Measurements from ENCODE around the gene DAGLB.
"Not testable (repeated sequence)": the region's sequence is repeated elsewhere in the genome, so short reads cannot be mapped to it uniquely, and the experiment has no call there.

DAGLB gene

DNA sequence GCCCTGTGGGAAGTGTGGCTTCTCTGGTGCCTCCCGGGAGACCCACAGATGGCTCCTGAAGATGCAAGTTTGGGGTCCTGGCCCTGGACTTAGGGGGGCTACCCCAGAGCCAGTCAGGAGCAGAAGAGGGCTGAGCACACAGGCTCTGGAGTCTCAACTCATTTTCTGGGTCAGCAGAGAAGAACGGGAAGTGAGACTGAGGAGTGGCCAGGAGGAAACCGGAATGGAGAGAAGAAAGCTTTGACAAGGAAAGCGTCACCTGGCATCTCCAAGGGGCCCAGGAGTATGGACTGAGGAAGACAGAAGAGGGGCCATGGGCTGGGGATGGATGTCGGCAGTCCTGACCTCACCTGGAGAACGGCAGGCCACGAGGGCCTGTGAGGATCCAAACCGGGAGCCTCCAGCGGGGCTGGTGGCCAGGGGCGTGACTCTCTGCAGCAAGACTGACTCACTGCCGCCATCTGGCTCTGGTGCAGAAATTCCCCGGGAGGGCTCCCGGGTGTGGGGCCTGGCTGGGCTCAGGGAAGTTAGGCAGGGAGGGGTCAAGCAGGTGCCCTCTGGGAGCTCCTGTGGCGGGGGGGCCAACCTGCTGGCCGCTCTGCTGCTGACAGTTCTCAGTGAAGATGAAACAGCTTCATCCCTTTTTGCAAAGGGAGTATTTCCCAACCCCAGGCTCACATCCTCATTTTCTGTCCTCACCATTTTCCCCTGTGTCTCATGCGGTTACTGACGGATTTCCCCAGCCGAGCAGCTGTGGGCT, 23.6 kb downstream of the DAGLB start:
- no peak for DNase-seq

DNA sequence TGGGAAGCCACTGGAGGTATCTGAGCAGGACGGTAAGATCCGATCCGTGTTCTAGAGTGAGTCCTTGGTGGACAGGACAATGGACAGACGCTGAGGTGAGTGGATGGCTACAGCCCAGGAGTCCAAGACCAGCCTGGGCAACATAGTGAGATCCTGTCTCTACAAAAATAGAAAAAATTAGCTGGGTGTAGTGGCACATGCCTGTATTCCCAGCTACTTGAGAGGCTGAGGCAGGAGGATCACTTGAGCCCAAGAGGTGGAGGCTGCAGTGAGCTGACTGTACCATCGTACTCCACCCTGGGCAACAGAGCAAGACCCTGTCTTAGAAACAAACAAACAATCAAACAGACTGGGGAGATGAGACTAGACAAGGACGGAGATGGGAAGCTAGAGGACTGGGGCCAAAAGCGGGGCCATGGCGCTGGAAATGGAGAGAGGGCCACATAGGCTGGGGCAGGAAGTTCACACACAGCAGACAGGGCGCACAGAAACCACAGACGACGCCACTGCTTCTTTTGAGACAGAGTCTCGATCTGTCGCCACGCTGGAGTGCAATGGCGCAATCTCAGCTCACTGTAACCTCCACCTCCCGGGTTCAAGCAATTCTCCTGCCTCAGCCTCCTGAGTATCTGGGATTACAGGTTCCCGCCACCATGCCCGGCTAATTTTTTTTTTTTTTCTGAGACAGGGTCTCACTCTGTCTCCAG, 24.7 kb downstream of the DAGLB start:
- DNase-seq: no peak

DNA sequence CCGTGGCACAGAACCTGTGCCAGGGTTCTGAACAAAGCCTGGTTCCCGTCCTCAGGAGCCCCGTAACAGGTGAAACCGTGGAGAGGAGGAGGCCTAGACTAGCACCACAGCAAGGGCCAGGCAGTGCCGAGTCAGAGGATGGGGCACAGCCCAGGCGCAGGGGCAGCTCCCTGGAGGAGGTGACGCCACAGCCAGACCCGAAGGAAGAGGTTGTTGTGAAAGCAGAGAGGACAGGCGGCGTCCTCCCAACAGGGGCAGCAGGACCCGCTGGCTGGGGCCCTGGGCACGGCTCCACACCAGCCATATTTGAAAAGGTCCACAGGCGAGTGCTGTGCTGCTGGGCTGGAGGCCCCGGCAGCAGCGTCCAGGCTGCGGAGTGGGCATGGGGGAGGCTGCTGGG, 25.7 kb downstream of the DAGLB start:
- DNase-seq: no peak

DNA sequence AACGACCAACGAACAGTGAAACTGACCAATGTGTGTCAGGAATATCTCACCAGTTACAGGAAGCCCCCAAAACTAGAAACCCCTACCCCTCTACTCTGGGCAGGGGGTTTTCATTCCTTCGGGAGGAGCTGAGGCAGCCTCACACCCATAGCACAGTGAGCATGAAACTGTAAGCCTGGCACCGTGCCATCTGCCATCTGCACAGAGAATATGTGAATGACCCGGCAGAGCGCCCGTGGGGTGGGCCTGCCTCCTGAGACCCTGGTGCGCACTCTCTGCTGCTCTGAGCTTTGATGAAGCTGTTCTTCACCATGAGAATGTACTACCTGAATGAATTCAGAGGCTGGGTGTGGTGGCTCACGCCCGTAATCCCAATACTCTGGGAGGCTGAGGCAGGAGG, 27.1 kb downstream of the DAGLB start:
- no peak for DNase-seq

DNA sequence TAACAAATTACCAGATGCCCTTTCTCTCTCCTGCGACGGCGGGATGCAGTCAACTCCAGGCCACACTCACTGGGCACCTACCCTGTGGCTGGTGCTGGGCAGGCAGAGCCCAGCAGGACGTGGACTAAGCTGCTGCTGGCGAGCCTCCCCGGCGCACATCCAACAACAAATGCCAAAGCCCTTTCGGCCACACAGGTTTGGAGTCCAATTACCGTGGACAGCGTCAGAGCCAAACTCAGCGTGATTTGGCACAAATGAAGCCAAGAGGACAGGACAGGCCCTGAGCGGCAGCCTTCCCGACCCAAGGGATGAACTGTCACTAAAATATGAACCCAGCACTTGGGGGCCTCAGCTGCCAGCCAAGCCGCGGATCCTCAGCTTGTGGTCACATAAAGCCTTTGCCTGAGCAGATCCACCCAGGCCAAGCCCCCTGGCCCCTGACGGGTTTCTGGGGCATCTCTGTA, 28.4 kb downstream of the DAGLB start:
- DNase-seq: no peak

DNA sequence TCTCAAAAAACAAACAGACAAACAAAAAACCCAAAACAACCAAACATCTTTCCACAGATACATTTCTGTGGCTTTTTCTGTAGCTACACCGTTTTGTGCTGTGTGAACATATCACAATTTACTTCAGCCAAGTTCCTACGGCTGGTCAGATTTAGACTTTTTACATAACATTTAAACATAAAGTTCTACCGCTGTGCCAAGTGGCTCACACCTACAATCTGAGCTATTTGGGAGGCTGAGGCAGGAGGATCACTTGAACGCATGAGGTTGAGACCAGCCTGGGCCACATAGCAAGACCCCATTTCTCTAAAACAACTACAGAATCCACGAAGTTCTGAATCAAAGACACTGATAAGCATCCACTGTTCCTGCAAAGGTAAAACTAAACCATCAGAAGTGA, 30.3 kb downstream of the DAGLB start:
- DNase-seq: no peak

DNA sequence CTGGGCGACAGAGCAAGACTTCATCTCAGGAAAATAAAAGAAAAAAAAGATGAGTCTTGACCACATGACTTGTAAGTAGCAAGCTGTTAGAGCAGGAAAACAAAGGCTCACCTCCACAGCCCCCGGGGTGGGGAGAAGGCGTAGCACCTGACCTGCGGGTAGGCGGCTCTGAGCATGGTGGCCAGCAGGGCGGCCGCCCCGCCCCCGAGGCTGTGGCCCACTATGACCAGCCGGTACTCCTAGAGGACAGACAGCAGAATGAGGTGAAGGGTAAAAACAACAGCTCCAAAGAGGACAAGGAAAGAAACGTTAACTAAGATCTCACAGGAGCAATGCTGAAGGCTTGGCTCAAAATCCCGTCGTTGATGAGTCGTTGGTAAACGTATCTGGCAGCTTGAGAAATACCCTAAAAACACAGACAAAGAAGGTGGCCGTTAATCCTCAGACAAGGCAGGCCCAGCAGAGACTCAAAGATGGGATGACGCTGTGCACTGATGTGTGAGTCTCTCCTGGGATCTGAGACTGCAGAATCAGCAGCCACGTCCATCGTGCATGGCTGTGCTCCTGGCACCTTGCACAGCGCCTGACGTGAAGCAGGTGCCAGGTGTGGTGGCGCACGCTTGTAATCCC, 31.1 kb downstream of the DAGLB start:
- no peak for DNase-seq

DNA sequence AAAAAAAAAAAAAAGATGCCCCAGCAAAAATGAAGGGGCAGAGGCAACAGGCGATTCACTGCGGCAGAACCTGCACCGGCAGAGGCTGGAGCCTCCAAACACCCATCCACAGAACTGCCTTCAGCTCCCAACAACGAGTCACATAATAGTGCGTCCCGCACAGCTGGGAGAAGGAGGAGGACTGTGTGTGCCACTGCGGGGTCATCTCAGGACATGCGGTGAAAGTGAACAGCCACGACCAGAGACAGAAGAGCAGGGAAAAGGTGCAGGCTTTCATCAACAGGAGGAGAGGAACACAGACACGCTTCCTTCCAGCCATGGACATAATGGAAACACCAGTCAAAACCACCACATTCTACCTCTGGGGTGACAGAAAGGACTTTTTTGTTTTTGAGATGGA, 34.1 kb downstream of the DAGLB start:
- DNase-seq: no peak

DNA sequence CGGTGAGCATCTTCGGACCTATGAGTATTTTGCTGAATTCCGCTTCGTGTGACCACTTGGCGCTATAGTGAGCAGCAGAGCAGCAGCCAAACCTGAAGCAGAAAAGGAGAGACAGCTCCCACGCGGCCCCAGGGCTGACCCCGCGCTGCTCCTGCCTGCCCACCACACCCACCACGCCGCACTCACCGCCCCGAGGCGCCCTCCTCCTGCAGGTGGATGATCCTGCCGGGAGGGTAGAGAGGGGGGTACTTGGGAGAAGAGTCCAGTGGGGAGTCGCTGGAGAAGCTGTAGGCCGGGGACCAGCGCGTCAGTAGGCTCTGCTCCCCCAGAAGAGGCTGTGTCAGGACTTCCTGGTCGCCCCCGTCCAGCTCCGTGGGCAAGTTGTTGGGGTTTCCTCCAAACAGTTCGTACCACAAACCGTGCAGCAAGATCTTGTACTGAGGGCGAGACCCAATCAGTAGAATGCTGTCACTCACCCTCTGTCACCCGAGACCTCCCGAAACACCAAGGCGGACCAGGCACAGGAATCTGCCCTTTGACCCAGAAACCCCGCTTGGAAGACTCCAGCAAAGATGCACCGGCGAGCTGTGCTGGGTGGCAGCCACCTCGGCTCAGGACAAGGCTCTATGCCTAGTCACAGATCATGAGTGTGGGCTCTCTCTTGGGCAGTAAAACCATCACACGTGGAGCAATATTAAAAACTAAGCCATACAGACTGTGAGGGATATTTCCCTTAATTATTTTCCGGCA, 37.6 kb downstream of the DAGLB start:
- DNase-seq: no peak

DNA sequence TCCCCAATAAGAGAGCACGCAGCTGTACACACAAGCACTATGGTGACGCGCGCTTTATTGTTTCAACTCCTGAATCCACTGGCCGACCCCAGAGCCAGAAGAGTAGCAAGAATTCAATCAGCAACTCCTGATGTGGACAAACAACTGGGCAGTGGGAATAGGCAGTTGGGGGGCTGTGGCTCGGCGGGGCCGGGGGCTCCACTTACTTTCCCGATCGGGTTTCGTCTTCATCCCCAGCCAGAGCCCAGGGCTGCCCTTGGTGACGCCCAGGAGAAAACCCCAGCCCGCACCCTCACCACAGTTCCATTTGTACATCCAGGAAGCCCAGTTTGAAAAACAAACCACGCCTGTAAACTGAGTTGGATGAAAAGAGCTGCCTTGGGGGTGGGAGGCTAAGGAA, 38.7 kb downstream of the DAGLB start:
- DNase-seq: no peak

DNA sequence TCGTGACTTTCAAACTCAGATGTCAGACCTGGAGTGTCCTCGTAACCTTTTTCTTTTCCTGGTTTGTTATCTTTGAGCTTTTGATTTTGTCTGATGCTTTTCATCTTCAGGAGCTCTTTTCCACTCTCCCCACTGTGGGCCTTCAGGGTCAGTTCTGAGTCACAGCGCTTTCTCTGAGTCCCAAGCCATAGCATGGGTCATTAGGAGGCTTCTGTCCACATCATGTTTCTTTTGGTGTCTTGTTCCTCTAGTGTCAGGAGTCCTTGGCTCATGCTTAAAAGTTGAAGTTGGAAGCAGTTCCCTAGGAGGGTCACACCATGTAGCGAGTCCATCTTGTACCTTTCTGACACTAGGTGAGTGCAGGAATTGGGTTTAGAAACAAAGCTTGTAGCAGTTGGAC, 40.3 kb downstream of the DAGLB start:
- no peak for DNase-seq

DNA sequence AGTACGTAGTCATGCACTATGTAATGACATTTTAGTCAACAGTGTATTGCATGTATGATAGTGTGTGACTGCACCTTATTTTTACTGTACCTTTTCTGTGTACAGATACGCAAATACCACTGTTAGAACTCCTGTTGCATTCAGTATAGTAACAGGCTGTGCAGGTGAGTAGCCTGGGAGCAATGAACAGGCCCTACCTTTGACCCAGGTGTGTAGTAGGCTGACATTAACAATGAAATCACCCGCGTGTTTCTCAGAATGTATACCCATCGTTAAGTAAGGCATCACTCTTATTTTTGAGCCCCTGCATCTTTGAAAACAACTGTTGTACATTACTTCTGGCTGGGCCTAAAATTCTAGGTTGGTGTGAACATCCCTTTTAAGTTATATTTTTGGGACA, 41.6 kb downstream of the DAGLB start:
- DNase-seq: no peak

DNA sequence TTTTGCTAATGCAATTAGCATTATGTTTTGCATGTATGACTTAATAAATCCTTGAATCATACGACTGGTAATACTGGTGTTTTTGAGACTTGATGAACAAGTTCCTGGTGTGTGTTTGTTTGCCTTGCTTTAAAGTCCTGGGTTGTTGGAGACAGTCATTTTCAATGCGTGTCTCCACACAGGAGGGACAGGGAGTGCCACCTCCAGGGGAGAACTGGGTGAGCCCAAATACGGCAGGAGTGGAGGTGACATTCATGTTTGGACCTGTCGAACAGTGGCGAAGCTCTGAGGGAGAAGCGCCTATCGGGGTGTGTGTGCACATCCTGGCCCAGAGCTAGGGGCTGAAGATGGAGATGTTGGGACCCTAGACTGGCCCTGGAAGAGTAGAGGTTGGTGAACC, 43.8 kb downstream of the DAGLB start:
- no peak for DNase-seq

DNA sequence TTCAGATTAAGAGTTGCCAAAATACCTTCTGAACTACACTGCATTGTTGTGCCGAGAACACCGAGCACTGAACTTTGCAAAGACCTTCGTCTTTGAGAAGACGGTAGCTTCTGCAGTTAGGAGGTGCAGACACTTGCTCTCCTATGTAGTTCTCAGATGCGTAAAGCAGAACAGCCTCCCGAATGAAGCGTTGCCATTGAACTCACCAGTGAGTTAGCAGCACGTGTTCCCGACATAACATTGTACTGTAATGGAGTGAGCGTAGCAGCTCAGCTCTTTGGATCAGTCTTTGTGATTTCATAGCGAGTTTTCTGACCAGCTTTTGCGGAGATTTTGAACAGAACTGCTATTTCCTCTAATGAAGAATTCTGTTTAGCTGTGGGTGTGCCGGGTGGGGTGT, 45.0 kb downstream of the DAGLB start:
- no peak for DNase-seq

DNA sequence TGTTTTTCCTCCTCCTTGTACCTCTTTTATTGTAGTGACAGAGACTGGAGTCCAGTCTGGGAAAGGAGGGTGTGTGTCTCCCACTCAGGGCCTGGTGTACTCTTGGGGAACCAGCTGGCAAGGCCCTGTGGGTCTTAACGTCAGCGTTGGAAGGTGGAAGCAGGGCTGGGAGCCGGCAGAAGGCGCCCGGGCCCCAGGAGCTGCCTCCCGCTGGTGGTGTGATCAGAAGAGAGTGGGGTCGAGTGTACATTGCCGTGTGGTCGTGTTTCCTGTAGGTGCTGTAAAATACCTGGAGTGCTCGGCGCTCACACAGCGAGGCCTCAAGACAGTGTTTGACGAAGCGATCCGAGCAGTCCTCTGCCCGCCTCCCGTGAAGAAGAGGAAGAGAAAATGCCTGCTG, 45.7 kb downstream of the DAGLB start:
- DNase-seq: no peak

DNA sequence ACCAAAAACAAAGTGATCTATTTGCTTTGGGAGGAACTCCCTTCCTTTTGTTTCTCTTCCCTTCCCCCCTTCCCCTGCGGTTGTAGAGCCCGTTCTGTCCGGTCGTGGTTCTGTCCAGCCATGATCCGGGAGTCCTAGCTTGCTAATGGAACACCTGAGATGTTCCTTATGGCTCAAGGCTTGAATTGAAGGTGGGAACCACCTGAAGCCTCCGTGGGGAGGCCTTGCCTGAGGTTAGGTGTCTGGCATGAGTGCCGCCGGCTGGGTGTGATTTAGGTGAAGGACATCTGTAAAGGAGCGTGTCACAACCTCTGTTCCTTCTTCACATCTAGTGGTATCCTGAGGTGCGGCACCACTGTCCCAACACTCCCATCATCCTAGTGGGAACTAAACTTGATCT, 46.2 kb downstream of the DAGLB start:
- no peak for DNase-seq

DNA sequence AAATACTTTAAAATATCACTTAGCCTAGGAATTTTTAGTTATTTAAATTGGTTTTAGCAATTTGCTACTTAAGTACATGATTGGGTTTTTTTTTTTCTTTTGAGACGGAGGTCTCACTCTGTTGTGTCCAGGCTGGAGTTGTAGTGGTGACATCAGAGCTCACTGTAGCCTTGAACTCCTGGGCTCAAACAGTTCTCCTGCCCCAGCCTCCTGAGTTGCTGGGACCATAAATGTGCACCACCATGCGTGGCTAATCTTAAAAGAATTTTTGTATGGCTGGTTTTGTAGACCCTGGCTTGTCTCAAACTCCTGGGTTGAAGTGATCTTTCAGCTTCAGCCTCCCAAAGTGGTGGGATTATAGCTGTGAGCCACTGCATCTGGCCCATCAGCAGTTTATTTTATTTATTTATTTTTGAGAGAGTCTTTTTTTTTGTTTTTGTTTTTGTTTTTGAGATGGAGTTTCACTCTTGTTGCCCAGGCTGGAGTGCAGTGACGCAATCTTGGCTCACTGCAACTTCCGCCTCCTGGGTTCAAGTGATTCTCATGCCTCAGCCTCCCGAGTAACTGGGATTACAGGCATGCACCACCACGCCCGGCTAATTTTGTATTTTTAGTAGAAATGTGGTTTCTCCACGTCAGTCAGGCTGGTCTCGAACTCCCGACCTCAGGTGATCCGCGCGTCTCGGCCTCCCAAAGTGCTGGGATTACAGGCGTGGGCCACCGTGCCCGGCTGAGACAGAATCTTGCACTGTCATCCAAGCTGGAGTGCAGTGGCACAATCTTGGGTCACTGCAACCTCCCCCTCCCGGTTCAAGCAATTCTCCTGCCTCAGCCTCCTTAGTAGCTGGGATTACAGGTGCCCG, 47.3 kb downstream of the DAGLB start:
- not testable (repeated sequence) for DNase-seq

DNA sequence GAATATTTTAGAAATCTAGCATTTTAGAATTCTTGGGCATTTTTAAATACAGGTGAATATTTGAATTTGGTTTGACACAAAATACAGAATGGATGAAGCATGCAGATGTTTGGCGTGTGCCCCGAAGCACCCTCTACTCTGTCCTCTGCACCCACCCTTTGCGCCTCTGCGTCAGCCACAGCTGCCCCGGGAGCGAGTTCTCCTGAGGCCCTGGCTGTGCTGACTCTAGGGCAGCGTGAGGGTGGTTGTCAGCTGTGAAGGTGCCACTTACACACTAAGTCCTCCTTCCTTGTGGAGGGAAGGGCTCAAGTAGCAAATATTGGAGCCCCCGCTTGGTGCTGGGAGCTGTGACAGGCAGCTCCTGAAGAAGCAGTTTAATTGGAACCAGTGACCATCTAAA, 48.4 kb downstream of the DAGLB start:
- DNase-seq: no peak

DNA sequence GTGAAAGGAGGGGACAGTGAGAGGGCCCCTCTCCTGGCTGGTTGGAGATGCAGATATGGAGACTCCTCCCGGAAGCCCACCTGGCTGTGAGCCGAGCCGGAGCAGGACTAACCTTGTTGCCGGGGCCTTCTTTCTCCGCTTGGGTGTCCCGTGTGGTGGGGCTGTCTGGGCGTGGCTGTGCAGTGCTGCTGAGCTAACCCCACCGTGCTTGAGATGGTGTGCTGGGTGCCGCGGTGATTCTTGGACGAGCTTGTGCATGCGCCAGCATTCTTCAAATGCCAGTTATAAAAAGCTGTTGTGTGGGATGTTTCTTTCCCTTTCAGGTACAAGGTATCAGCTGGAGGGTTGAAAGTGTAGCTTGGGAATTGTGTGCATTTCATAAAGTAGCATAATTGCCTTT, 48.8 kb downstream of the DAGLB start:
- no peak for DNase-seq

DNA sequence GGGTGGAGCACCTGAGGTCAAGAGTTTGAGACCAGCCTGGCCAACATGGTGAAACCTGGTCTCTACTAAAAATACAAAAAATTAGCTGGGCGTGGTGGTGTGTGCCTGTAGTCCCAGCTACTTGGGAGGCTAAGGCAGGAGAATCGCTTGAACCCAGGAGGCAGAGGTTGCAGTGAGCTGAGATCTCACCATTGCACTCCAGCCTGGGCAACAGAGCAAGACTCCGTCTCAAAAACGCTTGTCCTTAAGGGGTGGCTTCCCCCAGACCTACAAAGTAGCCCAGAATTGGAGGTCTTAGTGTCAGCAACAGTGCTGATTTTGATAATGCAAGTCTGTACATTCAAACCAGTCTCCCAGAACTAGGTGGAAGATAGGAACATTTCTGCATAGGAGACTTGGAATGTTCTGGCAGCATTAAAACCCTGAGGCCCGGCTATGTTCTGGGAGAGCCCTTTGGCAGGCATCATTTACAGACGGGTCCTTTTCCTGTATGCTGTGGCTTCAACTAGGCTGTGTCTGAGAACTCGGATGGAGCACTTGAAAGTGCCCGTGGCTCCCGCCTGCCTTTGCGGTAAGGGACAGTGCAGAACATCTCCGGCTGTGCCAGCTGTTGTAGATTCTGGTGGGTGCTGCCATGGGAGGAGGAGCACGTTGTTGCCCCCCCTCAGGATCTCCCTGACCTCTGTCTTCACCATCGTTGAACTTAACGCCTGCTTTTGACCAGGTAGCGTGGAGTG, 49.8 kb downstream of the DAGLB start:
- DNase-seq: not testable (repeated sequence)

DNA sequence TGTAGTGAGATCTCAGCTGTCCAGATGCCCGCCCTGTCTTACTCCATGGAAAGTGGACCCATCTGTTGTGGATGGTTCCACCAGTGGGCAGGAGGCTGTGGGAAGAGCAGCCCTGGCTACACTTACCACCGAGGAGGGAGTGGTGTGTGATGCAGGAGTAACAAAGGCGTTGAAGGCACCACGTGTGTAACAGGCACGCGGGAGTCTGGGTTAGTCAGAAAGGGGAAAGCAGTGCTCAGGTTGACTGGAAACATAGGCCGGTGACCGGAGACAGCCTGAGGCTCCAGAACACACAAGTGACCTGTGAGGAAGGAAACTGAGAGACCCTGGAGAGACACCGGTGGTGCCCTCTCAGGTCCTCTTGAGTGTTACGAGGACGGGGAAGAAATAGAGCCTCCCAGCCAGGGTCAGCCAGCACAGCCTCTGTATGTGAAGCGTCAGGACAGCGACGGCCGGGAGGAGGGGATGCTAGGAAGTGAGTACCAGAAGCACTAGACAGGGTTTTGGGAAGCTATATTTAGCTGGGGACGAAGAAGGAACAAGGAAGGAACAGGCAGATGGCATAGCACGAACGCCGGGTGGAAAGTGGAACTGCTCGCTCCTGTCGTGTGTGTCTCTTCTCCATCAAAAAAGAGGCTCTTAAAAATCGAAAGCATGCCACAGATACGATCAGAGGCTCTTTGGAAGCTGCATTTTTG, 51.7 kb downstream of the DAGLB start:
- DNase-seq: no peak
